Heart left ventricle (tissue), 13 donors: ENCODE measurements around the gene AMPD1.

Experiments used
- POLR2A ChIP-seq, 2 donors: fragments of 450-650 bp; IDR thresholded peaks; one replicate each; pipeline ENCODE4 v1.6.1; 2017; ENCODE audit warnings: antibody characterized with exemption in 2 of 2, mild to moderate bottlenecking in 2 of 2, moderate library complexity in 2 of 2
- TF ChIP-seq, protein P1 (sequence below), 12 donors: fragments of 200-600 bp; sonication (generic) in 4 of 12; IDR thresholded peaks; one replicate each; pipeline versions ENCODE4 v1.5.0 to v1.8.0; 2018 to 2022; ENCODE audit warnings: antibody characterized with exemption in 12 of 12, mild to moderate bottlenecking in 5 of 12
- donor health status: ischemic (EF 13 %, LVEDD 7.1; RV severe dilation, severe dysfunction).
- donor health status: DM: no; HTN: yes; CAD: no.
- donor health status: DM: no; HTN: no; CAD: no.
- donor health status: ischemic (EF 25% LVEDD 6.9; RV normal size, moderate dysfunction).
- donor health status: ischemic (EF 25% LVEDD 5.7; RV mildly dilated, moderate dysfunction).
- donor health status: ischemic (EF 35%, LVEDD 5.7; RV mildly dilated, moderate dysfunction).
- donor health status: nonischemic (EF 11% LVEDD 7.7; RV severe dilation, severe dysfunction).
- donor health status: DM: yes; HTN: yes; CAD: no.
- donor health status: PGD.
- donor health status: ischemic (EF 29% LVEDD 5.4; RV normal size, mild dysfunction).
- donor health status: nonischemic (EF 23%, LVEDD 6.1; RV moderate dilation, normal function).

DNA sequence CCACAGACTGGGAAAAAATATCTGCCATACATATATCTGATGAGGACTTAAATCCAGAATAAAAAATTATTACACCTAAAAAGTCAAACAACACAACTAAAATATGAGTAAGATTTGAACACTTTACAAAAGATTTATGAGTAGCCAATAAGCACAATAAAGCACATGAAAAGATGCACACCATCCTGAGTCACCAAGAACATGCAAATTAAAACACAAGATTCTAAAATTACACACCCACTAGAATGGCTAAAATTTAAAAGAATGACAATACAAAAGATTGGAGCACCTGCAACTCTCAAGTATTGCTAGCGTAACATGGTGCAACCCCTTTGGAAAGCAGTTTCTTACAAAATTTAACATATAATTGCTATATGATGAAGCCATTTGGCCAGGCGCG, 56.4 kb downstream of the AMPD1 start:
- TF ChIP-seq POLR2A (IDR thresholded peaks at IDR 0.05) = no peak
- TF ChIP-seq, protein P1, sequence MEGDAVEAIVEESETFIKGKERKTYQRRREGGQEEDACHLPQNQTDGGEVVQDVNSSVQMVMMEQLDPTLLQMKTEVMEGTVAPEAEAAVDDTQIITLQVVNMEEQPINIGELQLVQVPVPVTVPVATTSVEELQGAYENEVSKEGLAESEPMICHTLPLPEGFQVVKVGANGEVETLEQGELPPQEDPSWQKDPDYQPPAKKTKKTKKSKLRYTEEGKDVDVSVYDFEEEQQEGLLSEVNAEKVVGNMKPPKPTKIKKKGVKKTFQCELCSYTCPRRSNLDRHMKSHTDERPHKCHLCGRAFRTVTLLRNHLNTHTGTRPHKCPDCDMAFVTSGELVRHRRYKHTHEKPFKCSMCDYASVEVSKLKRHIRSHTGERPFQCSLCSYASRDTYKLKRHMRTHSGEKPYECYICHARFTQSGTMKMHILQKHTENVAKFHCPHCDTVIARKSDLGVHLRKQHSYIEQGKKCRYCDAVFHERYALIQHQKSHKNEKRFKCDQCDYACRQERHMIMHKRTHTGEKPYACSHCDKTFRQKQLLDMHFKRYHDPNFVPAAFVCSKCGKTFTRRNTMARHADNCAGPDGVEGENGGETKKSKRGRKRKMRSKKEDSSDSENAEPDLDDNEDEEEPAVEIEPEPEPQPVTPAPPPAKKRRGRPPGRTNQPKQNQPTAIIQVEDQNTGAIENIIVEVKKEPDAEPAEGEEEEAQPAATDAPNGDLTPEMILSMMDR (IDR thresholded peaks at IDR 0.05) = no peak
